GM12878 (cell line): ENCODE measurements around the gene EXOC4. TPM values are rescaled to one million over a fixed set of nuclear protein-coding genes. Genes with fewer than 3 reads are reported as not detected.

Source experiments
- ATAC-seq: fragments of 200-7000 bp; cut with Tn5 transposase; 3 replicates; pipeline ENCODE4 v1.9.1; 2020; ENCODE audit warnings: mild to moderate bottlenecking, moderate library complexity
- BruUV-seq: library from RNA; stranded (reverse); fragments of 400-500 nt; replicated peaks from 2 replicates; lab custom pipeline; 2021; lab: Mats Ljungman, UMichigan
- CTCF ChIA-PET: fragments of 300-600 bp; sonication (Branson Sonifier 250); formaldehyde crosslinking; extraction: SDS; loops from one replicate; lab custom pipeline; 2021; ENCODE audit warnings: inconsistent platforms; lab: Yijun Ruan, JAX
- POLR2A ChIA-PET: fragments of 350-600 bp; formaldehyde crosslinking; extraction: SDS; loops from one replicate; lab custom pipeline; 2021; ENCODE audit warnings: inconsistent platforms; lab: Charles Lee
- RAD21 ChIA-PET: fragments of 300-600 bp; sonication (Branson Sonifier 250); formaldehyde crosslinking; loops from one replicate; lab custom pipeline; 2023; ENCODE audit warnings: antibody characterized with exemption; ENCODE audit not compliant: unreplicated experiment; lab: Charles Lee
- SMC1A ChIA-PET: fragments of 300-600 bp; sonication (Branson Sonifier 250); formaldehyde crosslinking; loops from one replicate; lab custom pipeline; 2023; ENCODE audit not compliant: unreplicated experiment, uncharacterized antibody; lab: Charles Lee
- DNase-seq: peaks from one replicate; pipeline ENCODE4 v3.0.0-alpha.2; 2011; ENCODE audit warnings: low read depth, low spot score
- FAIRE-seq: peaks from 3 replicates; lab custom pipeline; 2011; peaks lifted over from hg19 to GRCh38; lab: Jason Lieb, UNC
- H2AFZ ChIP-seq: 2 replicates; pipeline ENCODE4 v1.6.0; 2011; ENCODE audit warnings: low read depth, low read length, control low read depth; ENCODE audit not compliant: control insufficient read depth
- H3K27ac ChIP-seq: 2 replicates; pipeline ENCODE4 v1.5.1; 2011; ENCODE audit warnings: control low read depth; ENCODE audit not compliant: control insufficient read depth, insufficient read depth
- H3K27me3 ChIP-seq, 2 experiments: replicated peaks in 1 of 2; 2 replicates each; pipeline versions ENCODE4 v1.6.0 to v1.6.1; 2011; ENCODE audit warnings: low read length in 1 of 2; ENCODE audit not compliant: control insufficient read depth in 2 of 2, insufficient read depth in 2 of 2
- H3K36me3 ChIP-seq, 2 experiments: 2 replicates each; pipeline ENCODE4 v1.5.1; 2011; ENCODE audit warnings: low read length in 1 of 2; ENCODE audit not compliant: control insufficient read depth in 2 of 2, insufficient read depth in 2 of 2
- H3K4me1 ChIP-seq: 2 replicates; pipeline ENCODE4 v1.6.1; 2011; ENCODE audit warnings: mild to moderate bottlenecking, low read length, moderate library complexity, mixed read lengths; ENCODE audit not compliant: control insufficient read depth, insufficient read depth
- H3K4me2 ChIP-seq: 2 replicates; pipeline ENCODE4 v1.6.0; 2011; ENCODE audit warnings: control low read depth; ENCODE audit not compliant: control insufficient read depth, insufficient read depth
- H3K4me3 ChIP-seq: fragments of 200-600 bp; sonication (generic); 2 replicates; pipeline ENCODE4 v1.5.1; 2016
- H3K79me2 ChIP-seq: 2 replicates; pipeline ENCODE4 v1.6.0; 2011; ENCODE audit warnings: low read length; ENCODE audit not compliant: control insufficient read depth, insufficient read depth
- H3K9ac ChIP-seq: 2 replicates; pipeline ENCODE4 v1.8.0; 2011; ENCODE audit warnings: low read length, control low read depth, mixed read lengths; ENCODE audit not compliant: control insufficient read depth, insufficient read depth
- H3K9me3 ChIP-seq: replicated peaks from 3 replicates; pipeline ENCODE4 v1.5.1; 2011; ENCODE audit warnings: mild to moderate bottlenecking, low read length; ENCODE audit not compliant: control insufficient read depth, insufficient read depth
- H4K20me1 ChIP-seq: 2 replicates; pipeline ENCODE4 v1.6.0; 2011; ENCODE audit not compliant: control insufficient read depth, insufficient read depth
- CHD1 ChIP-seq: IDR thresholded peaks from 2 replicates; pipeline ENCODE4 v1.6.1; 2012; ENCODE audit warnings: low read depth, low read length, improper control_type of control experiment
- CREM ChIP-seq: IDR thresholded peaks from 2 replicates; pipeline ENCODE4 v1.6.1; 2014; ENCODE audit warnings: antibody characterized with exemption, low read depth
- LARP7 ChIP-seq: fragments of 450-650 bp; IDR thresholded peaks from 2 replicates; pipeline ENCODE4 v1.6.1; 2017; ENCODE audit warnings: mild to moderate bottlenecking
- NRF1 ChIP-seq: conservative IDR thresholded peaks from 2 replicates; pipeline ENCODE4 v1.6.1; 2011; ENCODE audit warnings: mild to moderate bottlenecking, low read depth, low read length, improper control_type of control experiment
- SREBF2 ChIP-seq: IDR thresholded peaks from 2 replicates; pipeline ENCODE4 v1.6.1; 2012; ENCODE audit warnings: mild to moderate bottlenecking, low read length
- ZBTB11 ChIP-seq: fragments of 450-650 bp; formaldehyde crosslinking; IDR thresholded peaks from 2 replicates; pipeline ENCODE4 v1.5.0; 2022; ENCODE audit warnings: mild to moderate bottlenecking, missing genetic modification characterization
- ZNF274 ChIP-seq: IDR thresholded peaks from one replicate; pipeline ENCODE4 v1.8.0; 2011; ENCODE audit not compliant: insufficient read length, insufficient read depth
- ZNF622 ChIP-seq: fragments of 450-650 bp; IDR thresholded peaks from 2 replicates; pipeline ENCODE4 v1.6.1; 2017; ENCODE audit warnings: mild to moderate bottlenecking, inconsistent platforms
- ZNF687 ChIP-seq: fragments of 450-650 bp; IDR thresholded peaks from 2 replicates; pipeline ENCODE4 v1.6.1; 2017; ENCODE audit warnings: mild to moderate bottlenecking, moderate library complexity
- WGBS: methylation state at CpG from one replicate; pipeline ENCODE4 v1.1.6; 2016; ENCODE audit warnings: low lambda C conversion rate; ENCODE audit not compliant: insufficient replicate concordance, insufficient coverage; ENCODE audit errors: missing lambda C conversion rate; 5-methylcytosine and 5-hydroxymethylcytosine counted together
- in situ Hi-C: fragments of 300-500 bp; cut with MboI; formaldehyde crosslinking; loops from 9 replicates; pipeline ENCODE4 v1.14.3; 2018; ENCODE audit warnings: mixed read lengths
- intact Hi-C: fragments of 100-400 bp; cut with micrococcal nuclease; formaldehyde crosslinking; loops from one replicate; pipeline ENCODE4 v1.14.2; 2022; ENCODE audit not compliant: unreplicated experiment
- polyA plus RNA-seq, 11 experiments: library from polyadenylated mRNA; depleted of rRNA in 4 of 11; unstranded in 6 of 11; stranded (reverse) in 5 of 11; fragments of >200 nt; fragmentation: Nextera tagmentation in 4 of 11; fragmentation: Illumina TruSeq in 1 of 11; extraction: Ambion mirVana in 4 of 11; extraction: Trizol in 1 of 11; gene quantifications; 1 replicate in 1 of 11; 2 replicates in 10 of 11; pipeline versions ENCODE4 v1.2.1 to v1.2.3, GENCODE V29; 2011 to 2016; ENCODE audit warnings: inconsistent platforms in 2 of 11, missing spikeins in 2 of 11, low read depth in 1 of 11
- total RNA-seq, 4 experiments: library from RNA; depleted of rRNA in 3 of 4; stranded (reverse); fragments of >200 nt in 3 of 4; fragmentation: Illumina TruSeq in 1 of 4; extraction: Trizol in 1 of 4; gene quantifications; 2 replicates each; pipeline versions ENCODE4 v1.2.1 to v1.2.3, GENCODE V29; 2013 to 2021

The EXOC4 gene
- total and polyA plus RNA-seq, 10 of the 15 experiments (the other 5 are each of a cell fraction or from before 2014, with no cell fraction given) = 13.2 to 44.5 (median 29.6) TPM

GRCh38 chr7:133947458-133948254 lies 694.8 kb downstream of the EXOC4 start:
- no TSS peak for BruUV-seq
- Histone ChIP-seq H3K36me3 (no peaks in the 10 kb centered on the region), H3K4me1 (no peaks in the 10 kb centered on the region), H3K79me2 (no peaks in the 10 kb centered on the region), H3K27ac (no peak overlapping the region), H3K4me2 (no peak overlapping the region), H4K20me1 (no peaks in the 10 kb centered on the region), H3K4me3 (no peak overlapping the region), H3K9me3 (no peaks in the 10 kb centered on the region), H3K9ac (no peak overlapping the region), H2AFZ (no peak overlapping the region), H3K27me3 (no peaks in the 10 kb centered on the region)
- ChIA-PET POLR2A (no interaction called here), CTCF (no interaction called here), SMC1A (interaction anchor here (0.6 to 0.9 kb wide), 2 partner anchors 8 to 9 kb away, joined by 3 to 4 read pairs; no protein-coding TSS in a partner anchor), RAD21 (no interaction called here)
- WGBS = 88% methylated on average over 6 of the region's 6 CpGs
- no peak for DNase-seq
- TF ChIP-seq SREBF2 (no peak), ZNF687 (no peak), ZNF274 (no peak), LARP7 (no peak), ZNF622 (no peak), ZBTB11 (CRISPR knock-in tag) (no peak), CREM (no peak), CHD1 (no peak), NRF1 (no peak)
- in situ Hi-C loops = no loop called here
- no peak for FAIRE-seq
- no peak for ATAC-seq
- intact Hi-C loops = no loop called here
